Measurements from ENCODE around the gene MED8.

DNA sequence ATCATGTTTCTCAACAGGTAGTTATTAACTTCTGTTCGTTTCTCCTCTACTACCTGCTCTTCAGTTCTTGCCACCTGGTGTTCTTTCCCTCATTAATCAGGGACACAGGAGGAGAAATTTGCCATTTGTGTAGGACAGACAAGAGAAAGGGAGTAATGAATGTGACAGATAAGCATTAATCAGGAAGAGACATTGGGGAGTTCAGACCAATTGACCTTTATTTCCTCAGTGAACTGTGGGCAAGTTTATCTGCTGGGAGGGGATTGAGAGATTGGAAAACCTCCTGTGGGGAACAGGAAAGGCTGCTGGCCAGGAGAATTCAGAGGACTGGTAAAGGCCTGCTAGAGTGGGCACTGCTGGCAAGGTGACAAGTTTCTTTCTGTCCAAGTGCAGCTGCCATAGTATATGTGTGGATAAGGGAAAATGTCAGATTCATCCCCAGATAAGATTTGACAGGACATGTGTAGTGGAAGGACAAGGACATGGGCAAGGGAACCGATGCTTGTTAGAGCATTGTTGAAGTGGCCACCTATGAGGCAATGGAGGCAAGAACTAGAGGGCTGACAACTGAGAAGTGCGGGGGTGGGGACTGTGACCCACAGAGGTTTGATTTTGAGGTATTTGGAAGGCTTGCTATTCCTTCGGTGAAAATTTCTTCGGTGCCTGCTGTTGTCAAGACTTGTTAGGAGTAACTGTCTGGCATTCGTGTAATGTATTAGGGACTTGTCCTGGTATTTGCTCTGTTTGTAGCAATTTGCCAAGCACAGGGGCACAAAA, 12.7 kb upstream of the MED8 start:
- TF ChIP-seq POLR2A (IDR thresholded peaks at IDR 0.05; ENCODE audit: low read depth) = no peak
- TF ChIP-seq, protein P1, sequence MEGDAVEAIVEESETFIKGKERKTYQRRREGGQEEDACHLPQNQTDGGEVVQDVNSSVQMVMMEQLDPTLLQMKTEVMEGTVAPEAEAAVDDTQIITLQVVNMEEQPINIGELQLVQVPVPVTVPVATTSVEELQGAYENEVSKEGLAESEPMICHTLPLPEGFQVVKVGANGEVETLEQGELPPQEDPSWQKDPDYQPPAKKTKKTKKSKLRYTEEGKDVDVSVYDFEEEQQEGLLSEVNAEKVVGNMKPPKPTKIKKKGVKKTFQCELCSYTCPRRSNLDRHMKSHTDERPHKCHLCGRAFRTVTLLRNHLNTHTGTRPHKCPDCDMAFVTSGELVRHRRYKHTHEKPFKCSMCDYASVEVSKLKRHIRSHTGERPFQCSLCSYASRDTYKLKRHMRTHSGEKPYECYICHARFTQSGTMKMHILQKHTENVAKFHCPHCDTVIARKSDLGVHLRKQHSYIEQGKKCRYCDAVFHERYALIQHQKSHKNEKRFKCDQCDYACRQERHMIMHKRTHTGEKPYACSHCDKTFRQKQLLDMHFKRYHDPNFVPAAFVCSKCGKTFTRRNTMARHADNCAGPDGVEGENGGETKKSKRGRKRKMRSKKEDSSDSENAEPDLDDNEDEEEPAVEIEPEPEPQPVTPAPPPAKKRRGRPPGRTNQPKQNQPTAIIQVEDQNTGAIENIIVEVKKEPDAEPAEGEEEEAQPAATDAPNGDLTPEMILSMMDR (IDR thresholded peaks at IDR 0.05) = no peak
